H1 (cell line): ENCODE data around the gene MYRIP. TPM values are rescaled to one million over a fixed set of nuclear protein-coding genes. Genes with fewer than 3 reads are reported as not detected.

Experiments used
- GTF2F1 ChIP-seq: IDR thresholded peaks from 2 replicates; pipeline ENCODE4 v1.6.1; 2012; ENCODE audit warnings: low read depth, low read length, improper control_type of control experiment, borderline replicate concordance
- YY1 ChIP-seq: IDR thresholded peaks from 2 replicates; pipeline ENCODE4 v1.6.1; 2011; ENCODE audit warnings: low read depth, mild to moderate bottlenecking, low read length
- polyA plus RNA-seq, 7 experiments: library from polyadenylated mRNA; depleted of rRNA in 3 of 7; stranded (reverse) in 5 of 7; unstranded in 2 of 7; fragments of >200 nt in 5 of 7; fragments of 200-250 nt in 2 of 7; gene quantifications; 1 replicate in 5 of 7; 2 replicates in 1 of 7; 4 replicates in 1 of 7; pipeline versions ENCODE4 v1.2.1 to v1.2.3, GENCODE V29; 2011 to 2013; ENCODE audit warnings: missing spikeins in 2 of 7, mixed read lengths in 2 of 7
- total RNA-seq: library from RNA; stranded (reverse); fragmentation: NEBNext Ultra II Directional; extraction: Animal tissue kit (Norgen Biotek cat#: 25700); gene quantifications from 2 replicates; pipeline ENCODE4 v1.2.1, GENCODE V29; 2021
- TF ChIP-seq, protein P1 (sequence below), 3 experiments: IDR thresholded peaks; 1 replicate in 2 of 3; 2 replicates in 1 of 3; pipeline versions ENCODE4 v1.5.1 to v1.6.1; 2011; ENCODE audit warnings: low read length in 3 of 3, mild to moderate bottlenecking in 3 of 3, inconsistent platforms in 2 of 3, low read depth in 1 of 3, moderate library complexity in 1 of 3; ENCODE audit not compliant: insufficient read depth in 1 of 3; ENCODE audit errors: control extremely low read depth in 1 of 3

The MYRIP gene
- total and polyA plus RNA-seq, 2 of the 8 experiments (the other 6 are each of a cell fraction or from before 2014, with no cell fraction given) = 0.54 to 4.3 TPM

- TF ChIP-seq YY1 = no peak
- TF ChIP-seq GTF2F1 = no peak
- TF ChIP-seq, protein P1, sequence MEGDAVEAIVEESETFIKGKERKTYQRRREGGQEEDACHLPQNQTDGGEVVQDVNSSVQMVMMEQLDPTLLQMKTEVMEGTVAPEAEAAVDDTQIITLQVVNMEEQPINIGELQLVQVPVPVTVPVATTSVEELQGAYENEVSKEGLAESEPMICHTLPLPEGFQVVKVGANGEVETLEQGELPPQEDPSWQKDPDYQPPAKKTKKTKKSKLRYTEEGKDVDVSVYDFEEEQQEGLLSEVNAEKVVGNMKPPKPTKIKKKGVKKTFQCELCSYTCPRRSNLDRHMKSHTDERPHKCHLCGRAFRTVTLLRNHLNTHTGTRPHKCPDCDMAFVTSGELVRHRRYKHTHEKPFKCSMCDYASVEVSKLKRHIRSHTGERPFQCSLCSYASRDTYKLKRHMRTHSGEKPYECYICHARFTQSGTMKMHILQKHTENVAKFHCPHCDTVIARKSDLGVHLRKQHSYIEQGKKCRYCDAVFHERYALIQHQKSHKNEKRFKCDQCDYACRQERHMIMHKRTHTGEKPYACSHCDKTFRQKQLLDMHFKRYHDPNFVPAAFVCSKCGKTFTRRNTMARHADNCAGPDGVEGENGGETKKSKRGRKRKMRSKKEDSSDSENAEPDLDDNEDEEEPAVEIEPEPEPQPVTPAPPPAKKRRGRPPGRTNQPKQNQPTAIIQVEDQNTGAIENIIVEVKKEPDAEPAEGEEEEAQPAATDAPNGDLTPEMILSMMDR (IDR thresholded peaks at IDR 0.05; ENCODE audit: control extremely low read depth in 1 of 3, insufficient read depth in 1 of 3, low read depth in 1 of 3, low read length in 3 of 3) = no peak
Measured at GRCh38 chr3:40254491-40254890, 445.1 kb downstream of the MYRIP start (continued).
